A549 (cell line): ENCODE results near the gene E4F1.

Experiments
- BHLHE40 ChIP-seq: IDR thresholded peaks from 2 replicates; pipeline ENCODE4 v1.6.1; 2012; ENCODE audit warnings: low read depth, low read length, inconsistent platforms
- CTCF ChIP-seq: fragments of >200 bp; sonication (Bioruptor Twin); formaldehyde crosslinking; IDR thresholded peaks from 3 replicates; pipeline ENCODE4 v1.5.1; 2016
- E2F6 ChIP-seq: IDR thresholded peaks from 2 replicates; pipeline ENCODE4 v1.6.1; 2012; ENCODE audit warnings: low read depth, borderline replicate concordance
- PHF8 ChIP-seq: fragments of 200-600 bp; sonication (generic); IDR thresholded peaks from 2 replicates; pipeline ENCODE4 v1.6.1; 2016; ENCODE audit warnings: low read depth, mild to moderate bottlenecking, antibody characterized with exemption, moderate library complexity, borderline replicate concordance
- ZNF302 ChIP-seq: fragments of 250-450 bp; sonication (Bioruptor Pico); IDR thresholded peaks from 2 replicates; pipeline ENCODE4 v1.9.0; 2021; ENCODE audit warnings: inconsistent platforms, mild to moderate bottlenecking, moderate library complexity
- ZSCAN20 ChIP-seq: fragments of 250-450 bp; sonication (Bioruptor Pico); IDR thresholded peaks from 2 replicates; pipeline ENCODE4 v1.8.0; 2022; ENCODE audit warnings: mild to moderate bottlenecking, moderate library complexity

GRCh38 chr16:2177561-2177960 is 45.8 kb upstream of the E4F1 start:
- TF ChIP-seq BHLHE40, result no peak
- no peak for TF ChIP-seq PHF8
- TF ChIP-seq CTCF, result no peak
- no peak for TF ChIP-seq ZSCAN20
- no peak for TF ChIP-seq E2F6
- TF ChIP-seq ZNF302 (CRISPR knock-in tag), result no peak
